Left renal cortex interstitium (tissue), 4 donors: ENCODE data around the gene ABHD16A. TPM values are rescaled to one million over a fixed set of nuclear protein-coding genes. Genes with fewer than 3 reads are reported as not detected.

Source experiments
- DNase-seq, 4 donors: peaks; one replicate each; pipeline ENCODE4 v3.0.0-alpha.2; 2013; ENCODE audit warnings: low read depth in 4 of 4, low spot score in 2 of 4, missing footprints in 1 of 4
- polyA plus RNA-seq, 4 donors: library from polyadenylated mRNA; unstranded; fragments of 120-200 nt; gene quantifications; one replicate each; pipeline ENCODE4 v1.2.1, GENCODE V29; 2013; ENCODE audit not compliant: insufficient read length in 4 of 4

The ABHD16A gene
- polyA plus RNA-seq, 4 donors: 54.3 to 74.8 (median 61.5) TPM

DNA sequence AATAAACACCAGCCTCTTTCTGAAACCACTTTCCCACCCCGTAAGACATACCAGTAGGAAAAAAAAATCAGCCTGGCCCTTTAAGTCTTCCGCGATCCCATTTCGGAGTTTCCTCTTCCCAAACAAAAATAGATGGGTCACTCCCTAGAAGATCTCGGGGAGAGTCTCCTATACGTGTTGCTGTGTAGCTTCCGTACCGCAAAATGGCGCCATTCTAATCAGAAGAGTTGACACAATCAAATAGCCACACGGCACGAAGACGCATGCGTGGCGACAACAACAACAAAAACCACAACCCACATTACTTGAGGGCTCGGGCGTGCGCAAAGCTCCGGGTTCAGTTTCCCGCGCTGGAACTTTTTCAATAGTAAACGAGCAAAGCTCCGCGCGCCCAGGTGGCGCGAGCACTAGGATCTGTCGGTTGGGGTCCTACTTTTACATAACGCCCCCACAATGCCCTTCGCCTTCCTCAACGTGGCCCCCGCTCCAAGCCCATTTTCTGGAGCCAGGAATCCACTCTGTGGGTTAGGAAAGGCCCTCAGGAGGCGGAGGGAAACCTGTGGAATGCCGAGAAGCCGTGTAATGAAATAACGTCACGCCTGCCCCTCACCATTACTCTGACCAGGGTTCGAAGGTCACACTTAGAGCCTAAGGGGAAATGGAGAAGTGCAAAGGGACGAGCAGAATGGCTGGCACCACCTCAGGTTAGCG is 38.2 kb downstream of the ABHD16A start, which contains the start of gene GPANK1:
GPANK1 (minus strand) TSS at position 208 of the 711 bp plus-strand sequence. CDS start 519 bp downstream, outside the sequence.
- DNase-seq: peak; percentile 86 to 94 (median 90)

DNA sequence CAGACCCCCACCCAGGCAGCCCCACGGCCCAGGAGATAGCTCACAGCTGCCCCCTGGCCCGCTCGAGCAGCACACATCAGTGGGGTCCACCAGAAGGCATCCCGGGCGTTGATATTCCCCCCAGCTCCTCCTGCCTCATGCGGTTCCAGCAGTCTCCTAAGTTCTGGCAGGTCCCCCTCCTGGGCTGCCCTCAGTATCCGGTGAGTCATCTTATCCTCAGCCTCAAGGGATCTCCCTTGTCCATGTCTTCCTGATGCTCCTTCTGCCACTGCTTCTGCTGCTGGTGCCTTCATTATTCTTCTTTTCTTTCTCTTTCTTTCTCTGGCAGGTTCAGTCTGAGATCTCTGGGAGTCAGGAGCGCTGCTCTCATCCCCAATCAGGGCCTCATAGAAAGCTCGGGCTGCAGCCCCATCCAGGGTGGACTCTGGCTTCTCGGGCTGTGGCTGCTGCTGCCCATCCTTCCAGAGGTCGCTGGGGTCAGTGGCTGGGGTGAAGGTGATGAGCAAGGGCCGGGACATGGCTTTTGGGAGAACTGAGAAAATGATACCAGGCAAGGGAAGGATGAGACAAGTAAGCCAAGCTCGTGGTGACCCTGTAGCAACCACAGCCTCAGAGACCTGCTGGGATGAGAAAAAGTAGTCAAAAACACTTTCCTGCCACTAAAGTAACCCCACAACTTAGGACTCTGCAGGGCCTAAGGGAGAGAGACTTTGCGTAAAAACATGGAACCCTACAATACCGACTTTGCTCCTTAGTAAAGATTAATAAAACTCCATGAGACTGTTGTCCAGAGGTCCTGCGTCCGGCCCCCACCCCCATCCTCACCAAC is 38.9 kb downstream of the ABHD16A start:
- no peak for DNase-seq

DNA sequence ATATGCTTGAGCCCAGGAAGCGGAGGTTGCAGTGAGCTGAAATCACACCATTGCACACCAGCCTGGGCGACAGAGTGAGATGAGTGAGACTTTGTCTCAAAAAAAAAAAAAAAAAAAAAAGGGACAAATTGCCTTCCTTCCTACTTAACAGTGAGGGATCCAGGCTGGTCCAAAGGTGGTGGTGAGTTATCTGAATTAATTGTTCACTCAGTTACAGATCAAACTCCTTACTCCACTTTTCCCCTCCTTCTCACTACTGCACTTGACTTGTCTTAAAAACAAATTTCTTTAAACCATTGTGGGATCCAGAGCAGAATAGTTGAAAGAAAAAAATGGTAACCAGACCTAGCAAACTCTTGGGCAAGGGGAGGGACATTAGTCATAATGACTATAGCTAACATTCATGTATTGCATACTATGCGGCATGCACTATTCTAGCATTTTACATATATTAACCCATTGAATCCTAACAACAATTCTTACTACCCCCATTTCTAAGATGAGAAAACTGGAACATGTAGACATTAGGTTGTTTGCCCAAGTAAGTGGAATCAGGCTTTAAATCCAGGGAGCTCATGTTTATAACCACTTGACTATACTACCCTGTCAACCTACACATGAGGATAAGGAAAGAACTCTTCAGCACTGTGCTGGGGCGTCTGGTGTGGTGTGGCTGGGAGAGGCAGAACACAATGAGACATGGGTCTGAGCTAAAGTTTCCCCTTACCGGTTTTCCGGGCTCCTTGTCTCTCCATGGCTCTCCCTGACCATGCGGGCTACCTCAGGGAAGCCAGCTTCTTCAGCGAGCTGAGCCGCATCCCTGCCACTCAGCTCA is 39.8 kb downstream of the ABHD16A start:
- DNase-seq: no peak

DNA sequence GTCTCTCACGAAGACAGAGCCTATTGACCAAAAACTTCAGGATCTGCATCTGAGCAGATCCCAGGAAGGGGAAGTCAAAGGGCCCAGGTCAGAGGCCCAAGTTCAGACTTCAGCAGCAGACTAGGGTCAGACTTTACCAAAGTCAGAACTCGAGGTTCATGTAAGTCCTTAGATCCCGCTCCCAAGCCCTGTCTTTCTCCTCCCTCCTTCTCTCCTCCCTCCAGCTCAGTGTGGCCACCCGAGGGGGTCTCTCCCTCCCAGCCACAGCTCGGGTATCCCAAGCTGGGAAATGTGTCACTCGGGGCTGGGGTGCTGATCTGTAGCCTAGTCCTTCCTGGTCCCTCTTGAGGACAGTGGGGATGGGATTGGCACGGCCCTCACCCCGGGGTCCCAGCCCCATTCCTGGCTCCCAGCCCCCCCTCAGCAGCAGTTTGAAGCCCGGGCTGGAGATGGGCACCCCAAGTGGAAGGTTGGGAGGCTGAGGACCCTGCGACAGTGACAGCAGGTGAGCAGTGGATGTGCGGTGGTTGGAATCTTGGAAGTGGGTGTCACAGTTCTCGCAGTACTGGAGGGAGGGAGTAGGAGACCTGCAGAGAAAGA is 40.9 kb downstream of the ABHD16A start:
- DNase-seq: no peak

DNA sequence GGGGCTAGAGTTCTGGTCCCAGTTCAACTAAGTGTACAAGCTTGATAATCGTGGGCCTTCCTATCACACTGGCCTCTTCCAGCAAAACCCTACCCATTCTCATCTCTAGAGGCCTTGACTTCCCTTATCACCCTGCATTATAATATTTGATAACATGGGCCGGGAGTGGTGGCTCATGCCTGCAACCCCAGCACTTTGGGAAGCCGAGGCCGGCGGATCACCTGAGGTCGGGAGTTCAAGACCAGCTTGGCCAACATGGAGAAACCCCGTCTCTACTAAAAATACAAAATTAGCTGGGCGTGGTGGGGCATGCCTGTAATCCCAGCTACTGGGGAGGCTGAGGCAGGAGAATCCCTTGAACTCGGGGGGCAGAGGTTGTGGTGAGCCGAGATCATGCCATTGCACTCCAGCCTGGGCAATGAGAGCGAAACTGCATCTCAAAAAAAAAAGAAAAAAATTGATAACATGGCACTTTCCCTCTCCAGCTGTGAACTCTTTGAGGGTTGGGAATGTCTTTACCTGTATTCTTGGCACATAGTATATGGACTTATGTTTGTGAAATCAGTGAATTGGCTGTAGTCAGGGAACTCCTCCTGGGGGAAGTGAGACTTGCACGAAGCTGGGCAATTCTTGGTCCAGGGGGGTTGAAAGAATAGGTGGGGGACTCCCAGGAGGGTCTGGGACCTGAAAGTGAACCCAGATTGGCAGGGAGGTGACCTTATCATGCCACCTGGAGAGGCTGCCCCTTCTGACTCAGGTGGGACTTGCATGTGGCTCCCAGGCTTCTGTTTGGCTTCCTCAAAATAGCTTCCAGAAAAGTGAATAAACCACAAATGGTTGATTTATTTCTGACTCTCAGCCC is 41.6 kb downstream of the ABHD16A start:
- no peak for DNase-seq

DNA sequence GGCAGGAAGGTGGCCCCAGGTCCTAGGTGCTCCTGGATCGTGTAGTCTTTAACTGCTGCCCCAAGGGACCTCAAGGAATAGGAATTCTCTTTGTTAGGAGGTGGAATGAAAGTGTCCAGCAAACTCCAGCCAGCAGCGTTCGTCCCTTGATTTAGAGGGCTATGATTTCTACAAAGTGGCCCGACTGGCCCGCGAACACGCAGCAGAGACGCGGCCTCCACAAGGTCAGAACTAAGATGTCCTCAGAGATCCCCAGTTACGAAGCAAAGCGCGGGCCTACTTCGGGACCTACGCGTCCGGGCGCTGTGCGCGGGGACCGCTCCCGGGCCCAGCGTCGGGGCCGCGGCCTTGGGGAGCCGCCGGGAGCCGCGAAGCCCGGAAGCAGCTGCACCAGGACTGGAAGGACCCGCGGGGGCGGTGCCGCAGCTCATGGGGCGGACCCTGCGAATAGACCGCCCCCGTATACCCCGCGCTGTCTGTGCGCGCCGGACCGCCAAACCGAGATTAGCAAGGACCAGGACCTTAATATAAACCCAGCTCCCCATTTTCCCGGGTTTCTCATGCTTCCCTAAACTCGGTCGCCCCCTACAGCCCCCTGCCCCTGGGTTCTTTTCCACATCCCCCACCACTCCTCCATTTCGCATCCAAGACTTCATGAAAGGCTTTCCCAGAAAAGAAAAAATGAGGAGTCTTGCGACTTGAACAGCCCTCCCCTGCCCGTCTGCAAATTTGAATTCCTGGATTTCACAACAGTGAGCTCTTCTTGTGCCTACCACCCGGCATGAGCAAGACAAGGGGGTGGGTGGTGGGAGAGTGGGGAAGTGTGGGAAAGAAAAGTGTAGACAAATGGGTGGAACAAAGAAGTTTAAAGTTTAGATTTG is 42.5 kb downstream of the ABHD16A start, which contains the start of gene C6orf47:
C6orf47 (minus strand) TSS at position 398 of the 881 bp plus-strand sequence. CDS start 831 bp downstream, outside the sequence.
- DNase-seq: peak in 3 of 4 donors; percentile 65 to 80 (median 76)

DNA sequence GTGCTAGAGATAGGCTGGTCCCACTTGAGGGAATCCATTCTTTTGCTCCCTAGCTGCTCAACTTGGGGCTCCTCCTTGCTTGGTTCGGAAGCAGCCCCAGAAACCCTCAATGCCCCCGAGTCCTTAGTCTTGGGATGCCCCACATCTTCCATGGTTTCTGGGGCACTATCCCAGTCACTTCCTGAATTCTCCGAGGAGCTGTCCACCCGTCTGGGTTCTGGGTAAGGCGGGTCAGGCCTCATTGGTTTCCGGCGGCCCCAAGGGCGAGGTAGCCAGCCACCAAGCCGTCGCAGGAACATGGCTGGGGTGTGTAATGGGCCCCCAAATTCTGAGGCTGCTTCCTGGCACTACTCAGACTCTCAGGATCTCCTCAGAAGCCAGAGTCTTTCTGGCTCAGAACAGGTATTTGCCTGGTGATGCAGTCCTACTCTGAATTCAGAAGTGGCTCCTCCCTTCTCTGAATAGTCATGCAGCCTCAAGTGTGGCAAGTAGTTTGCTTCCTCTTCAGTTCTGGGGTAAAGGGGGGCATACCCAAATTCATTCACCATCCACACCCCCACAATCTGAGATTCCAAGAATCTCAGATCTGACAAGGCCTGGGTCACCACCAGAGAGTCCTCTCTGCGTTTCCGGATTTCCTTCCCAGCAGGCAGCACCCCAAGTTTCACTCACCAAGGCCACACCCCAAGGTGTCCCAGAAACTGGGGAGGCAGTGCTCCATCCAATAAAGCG is 43.3 kb downstream of the ABHD16A start:
- no peak for DNase-seq

DNA sequence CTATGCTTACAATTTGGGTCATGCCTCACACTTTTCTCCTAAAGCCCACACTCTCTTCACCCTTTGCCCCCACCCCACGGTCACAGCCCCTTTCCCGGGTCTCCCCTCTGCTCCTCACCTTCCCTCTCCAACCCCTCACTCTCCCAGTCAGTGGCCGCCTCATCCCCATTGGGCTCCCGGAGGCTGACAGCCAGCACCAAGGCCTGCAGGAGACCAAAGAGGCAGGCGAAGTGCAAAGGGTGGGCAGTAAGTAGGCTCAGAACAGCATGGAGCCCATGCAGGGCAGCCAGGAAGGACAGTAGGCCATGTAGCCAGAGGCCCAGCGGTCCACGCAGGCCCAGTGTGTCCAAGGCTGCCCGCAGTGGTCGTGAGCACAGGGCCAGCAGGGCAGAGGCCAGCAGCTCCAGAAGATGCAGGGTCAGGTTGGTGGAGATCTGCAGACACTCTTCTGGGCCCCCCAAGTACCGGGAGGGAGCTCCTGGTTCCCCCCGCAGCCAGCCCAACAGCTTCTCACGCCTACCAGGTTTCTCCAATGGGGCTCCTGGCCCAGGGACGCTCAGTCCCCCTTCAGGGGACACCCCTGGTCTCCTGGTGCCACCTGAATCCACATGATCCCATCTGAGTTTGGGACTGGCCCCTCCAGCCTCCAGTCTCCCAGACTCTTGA is 44.0 kb downstream of the ABHD16A start:
- DNase-seq: no peak

DNA sequence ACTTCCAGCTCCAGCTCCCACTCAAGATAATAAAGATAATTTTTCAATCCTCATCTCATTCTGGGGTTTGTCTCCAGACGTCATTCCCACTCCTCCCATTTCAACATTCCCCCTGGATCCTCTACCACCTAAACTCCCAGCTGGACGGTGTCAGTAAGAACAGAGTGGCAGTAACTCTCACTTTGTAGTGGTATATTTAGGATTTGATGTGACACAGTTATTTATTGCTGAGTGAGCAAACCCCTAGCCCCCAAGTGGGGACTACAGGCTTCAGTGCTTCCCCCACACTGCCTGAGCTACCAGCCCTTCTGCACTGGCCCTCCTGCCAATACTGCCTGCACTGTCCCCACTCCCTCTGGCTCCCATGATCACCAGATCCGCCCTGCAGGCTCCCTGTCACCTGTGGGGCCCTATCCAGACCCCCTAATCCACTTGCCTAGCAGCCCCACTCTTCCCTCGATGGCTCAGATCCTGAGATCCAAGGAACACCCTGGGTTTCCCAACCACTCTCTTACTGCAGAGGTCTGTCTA is 44.9 kb downstream of the ABHD16A start:
- no peak for DNase-seq

DNA sequence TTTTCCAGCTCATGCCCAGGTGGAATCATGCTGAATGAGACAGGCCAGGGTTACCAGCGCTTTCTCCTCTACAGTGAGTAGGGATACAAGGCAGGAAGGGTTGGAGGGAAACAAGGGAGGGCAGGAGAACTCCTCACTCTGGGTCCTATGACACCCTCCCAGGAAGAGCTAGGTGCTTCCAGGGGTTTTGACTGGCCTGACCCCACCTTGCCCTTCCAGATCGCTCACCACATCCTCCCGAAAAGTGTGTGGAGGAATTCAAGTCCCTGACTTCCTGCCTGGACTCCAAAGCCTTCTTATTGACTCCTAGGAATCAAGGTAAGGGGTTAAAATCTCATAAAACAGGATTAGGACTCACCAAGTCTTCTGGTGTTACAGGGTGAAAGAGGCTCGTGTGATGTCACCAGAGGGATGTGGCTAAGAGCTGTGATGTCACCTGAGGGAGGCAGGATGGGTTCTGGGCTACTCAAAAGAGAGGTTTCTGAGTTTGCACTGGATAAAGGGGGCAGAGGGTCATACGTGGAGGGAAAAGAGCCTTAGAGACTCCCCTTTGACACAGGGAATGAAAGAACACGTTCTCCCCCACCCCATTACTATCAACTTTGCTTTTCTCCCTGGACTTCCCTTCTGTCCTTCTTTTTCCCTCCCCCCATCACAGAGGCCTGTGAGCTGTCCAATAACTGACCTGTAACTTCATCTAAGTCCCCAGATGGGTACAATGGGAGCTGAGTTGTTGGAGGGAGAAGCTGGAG is 45.5 kb downstream of the ABHD16A start:
- DNase-seq: no peak

DNA sequence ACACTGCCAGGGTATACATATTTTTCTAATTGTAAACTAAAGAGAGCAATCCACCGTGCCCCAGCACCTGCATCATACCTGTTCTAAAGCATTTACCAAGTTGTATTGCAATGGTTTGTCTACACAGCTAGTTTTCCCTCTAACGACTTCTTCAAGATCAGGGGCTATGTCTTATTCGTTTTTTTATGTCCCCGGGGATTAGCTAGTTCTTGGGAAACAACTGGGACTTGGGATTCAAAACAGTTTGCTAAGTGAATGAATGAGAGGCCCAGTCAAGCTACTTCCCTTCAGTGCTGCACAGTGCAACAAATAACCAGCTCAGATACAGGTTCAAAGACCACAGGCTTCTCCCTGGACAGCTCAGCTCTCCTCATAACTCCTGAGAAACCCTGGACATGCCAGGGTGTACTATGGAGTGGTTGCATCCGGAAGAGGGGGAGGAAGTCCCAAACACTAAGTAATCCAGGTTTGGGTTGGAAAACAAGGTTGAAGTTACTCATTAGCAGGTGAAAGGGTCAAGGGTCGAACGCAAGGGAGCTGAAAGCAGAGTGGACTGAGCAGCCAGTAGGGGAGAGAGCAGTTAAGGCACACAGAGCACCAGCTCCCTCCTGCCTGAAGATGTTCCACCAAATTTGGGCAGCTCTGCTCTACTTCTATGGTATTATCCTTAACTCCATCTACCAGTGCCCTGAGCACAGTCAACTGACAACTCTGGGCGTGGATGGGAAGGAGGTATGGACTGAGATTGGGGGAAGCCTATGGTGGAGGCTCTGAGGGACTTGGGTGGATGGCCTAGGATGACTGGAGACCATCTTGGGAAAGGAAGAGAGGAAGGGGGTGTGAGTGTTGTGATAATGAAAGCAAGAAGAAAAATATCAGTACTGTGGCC is 47.5 kb downstream of the ABHD16A start, which contains the start of gene APOM:
APOM (plus strand) TSS at position 546 of the 889 bp plus-strand sequence; CDS start at position 619, 73 bp downstream.
- DNase-seq: no peak

DNA sequence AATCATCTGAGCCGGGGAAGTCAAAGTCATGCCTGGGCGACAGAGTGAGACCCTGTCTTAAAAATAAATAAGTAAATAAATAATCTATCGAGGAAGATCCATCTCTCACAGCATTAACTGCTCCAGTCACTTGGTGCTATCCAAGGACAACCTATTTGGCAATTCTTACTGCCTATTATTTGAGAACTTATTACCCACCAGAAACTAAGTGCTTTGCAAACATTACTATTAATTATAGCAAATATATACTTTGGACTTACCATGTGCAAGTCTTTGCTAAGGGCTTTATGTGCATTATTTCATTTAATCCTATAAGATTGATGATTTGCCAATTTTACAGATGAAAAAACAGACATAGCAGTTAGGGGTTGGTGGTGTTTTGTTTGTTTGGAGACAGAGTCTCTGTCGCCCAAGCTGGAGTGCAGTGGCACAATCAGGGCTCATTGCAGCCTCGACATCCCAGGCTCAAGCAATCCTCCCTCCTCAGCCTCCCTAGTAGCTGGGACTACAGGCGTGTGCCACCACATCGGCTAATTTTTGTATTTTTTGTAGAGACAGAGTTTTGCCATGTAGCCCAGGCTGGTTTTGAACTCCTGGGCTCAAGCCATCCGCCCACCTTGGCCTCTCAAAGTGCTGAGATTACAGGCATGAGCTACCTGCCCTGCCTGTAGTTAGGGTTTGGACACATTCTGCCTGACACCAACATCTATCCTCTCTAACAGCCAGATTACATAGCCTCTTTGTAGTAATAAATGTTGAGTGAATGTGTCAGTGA is 48.4 kb downstream of the ABHD16A start:
- DNase-seq: no peak

DNA sequence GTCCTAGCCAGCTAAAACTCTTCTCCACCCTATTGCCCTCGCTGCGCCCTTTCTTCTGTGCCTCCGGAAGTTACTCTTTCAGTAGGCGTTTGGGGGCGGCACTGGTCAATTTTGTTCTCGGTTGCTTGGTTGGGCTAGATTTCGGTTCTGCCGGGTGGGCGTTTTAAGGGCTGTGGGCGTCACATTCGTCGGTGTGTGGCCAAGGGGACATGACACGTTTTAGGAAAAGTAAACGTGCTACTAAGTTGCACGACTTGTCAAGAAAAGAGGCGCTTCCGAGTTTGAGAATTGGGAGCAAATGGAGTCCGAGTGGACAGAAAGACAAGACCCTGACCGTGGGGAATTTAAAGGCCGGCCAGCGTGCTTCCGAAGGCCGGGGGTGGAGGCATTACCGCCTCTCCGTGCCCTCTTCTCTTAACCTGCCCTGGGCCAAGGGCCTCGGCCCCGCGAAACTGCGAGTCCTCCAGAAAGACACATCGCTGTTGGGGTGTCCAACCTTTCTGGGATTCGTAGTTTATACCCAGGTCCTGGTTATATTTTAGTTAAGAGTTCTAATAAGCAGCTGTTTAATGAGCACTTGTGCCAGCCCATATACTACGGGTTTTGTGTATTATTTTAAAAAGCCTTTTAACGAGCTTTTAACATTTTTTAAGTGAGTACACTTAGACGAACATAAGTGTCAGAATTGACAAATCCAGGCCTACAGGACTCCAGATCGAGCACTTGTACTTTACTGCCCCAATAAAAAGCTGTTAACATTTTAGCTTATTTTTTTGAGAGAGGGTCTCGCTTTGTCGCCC is 50.0 kb downstream of the ABHD16A start:
- DNase-seq: peak in 1 of 4 donors; percentile 93
